ENCODE measurements around the gene RASAL2.

Gene RASAL2

DNA sequence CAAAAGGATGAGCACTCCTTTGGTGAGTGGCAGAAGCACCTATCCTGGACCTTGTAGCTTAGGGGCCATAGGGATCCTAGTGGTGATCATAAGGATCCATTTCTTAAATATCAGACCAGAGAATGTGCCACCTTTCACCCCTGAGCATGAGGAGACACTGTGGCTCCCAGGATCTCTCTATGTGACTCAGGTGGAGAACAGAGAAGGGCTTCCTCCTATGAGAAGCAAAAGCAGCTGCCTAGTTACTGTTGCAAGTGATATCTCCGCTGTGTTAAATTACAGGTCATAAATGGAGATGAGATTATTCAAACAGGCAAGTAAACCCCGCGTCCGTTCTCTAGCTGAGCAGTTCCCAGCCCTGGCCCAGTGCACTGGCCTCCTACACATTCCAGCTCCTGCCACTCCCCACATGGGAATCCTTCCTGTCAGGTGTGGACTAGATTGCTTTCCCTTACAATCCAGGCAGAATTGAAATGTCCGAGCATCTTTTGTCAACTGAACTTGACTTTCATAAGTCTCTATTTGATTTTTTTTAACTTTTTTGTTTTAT, 376.6 kb downstream of the RASAL2 start:
- DNase-seq = no peak

DNA sequence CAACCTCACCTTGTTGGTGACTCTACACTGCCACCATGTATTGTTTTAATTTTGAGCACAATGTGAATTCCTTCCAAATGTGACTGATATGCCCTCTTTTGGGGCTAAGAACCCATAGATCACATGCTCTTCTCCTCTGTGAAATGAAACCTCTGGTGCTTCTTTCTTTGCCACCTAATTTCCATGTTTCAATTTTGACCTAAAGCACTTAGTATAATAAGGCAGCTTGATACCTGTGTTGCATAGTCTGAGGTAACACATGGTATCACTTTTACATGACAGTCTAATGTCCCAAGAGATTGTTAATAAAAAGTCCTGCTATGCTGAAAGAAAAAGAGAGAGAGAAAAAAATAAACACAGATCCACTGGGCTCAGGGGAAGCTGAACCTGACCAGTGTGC, 378.6 kb downstream of the RASAL2 start:
- DNase-seq = no peak

DNA sequence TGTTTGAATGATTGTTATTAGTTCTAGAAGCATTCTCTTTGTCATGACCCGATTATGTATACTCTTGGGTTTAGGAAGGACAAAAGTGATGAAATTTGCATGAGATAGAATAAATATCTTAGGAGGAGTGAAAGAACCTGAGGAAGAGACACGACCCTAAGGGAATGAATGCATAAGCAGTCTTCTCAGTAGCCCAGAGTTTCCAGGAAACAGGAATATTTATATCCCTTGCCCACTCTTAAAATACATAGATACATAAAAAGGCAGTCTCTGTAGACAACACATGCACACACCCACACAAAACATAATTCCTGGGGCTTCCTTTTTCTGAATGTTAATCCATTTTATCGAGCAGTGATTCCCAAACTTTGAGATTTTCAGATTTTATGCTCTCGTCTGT, 383.5 kb downstream of the RASAL2 start:
- no peak for DNase-seq

DNA sequence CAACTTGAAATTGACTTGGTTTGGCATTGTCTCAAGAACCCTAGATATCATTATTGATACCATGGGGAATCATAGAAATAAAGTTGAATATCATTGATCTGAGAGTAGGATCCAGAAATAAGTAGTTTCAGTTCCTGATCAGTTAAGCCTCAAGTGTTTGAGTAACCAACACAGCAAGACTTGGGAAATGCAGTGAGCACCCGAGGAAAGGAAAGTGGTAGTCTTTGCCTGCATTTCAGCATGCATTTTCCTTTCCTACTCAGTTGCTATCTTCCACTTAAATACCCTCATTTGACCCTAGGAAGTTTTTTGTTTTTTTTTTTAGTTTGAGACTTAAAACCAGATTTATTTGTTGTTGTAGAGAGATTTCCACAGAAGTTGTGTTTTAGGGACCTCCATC, 383.9 kb downstream of the RASAL2 start:
- DNase-seq = no peak

DNA sequence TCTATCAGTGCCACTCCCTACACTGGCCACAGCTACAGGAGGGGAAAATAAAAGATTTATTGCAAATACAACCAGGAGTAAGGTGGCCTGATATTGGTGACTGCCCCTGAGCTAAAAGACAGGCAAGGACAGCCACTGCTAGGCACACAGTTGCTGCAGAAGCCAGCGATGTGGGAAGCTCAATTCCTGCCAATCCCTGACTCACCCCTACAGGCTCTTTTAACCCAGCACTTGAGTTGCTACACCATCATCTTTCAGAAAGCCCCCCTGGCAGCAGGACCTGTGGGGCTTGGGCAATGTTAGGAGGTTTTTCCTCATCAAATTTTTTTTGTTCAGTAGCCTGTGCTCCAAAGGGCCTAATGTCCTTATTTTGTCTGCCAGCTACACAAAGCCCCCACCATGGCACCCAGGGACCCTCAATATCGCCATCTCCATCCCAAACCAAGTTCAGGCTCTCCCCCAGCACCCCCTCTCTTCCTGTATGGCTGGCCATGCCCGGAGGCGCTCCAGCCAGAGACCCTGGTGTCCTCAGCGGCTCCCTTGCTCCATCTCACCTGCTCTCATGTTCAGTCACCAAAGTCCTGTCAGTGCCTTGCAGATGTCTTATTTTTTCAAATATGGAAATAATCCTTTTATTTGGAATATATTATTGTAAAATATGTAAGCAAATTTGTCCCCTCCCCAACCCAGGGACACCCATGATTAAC, 389.5 kb downstream of the RASAL2 start:
- DNase-seq = no peak

DNA sequence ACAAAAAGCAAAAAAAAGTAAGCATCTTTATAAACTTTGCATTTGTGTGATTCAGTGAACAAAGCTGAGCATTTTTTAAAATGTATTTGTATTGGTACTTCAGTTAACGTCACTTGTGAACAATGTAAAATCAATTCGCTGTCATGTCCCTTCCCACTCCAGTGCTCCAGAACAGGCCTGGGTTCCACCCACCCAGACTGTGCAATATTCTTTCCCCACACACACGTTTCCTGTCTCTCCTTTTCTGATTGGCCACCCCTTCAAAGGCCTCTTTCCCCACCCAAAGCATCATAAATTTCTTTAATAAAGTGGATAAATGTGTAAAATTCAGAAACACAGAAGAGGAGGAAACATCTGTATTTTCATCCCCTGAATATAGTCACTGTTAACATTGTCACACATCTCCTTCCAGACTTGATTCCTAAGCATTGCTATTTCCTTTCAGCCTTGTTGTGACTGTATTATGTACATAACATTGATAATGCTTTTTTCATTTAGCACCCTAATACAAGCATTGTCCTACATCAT, 390.9 kb downstream of the RASAL2 start:
- no peak for DNase-seq

DNA sequence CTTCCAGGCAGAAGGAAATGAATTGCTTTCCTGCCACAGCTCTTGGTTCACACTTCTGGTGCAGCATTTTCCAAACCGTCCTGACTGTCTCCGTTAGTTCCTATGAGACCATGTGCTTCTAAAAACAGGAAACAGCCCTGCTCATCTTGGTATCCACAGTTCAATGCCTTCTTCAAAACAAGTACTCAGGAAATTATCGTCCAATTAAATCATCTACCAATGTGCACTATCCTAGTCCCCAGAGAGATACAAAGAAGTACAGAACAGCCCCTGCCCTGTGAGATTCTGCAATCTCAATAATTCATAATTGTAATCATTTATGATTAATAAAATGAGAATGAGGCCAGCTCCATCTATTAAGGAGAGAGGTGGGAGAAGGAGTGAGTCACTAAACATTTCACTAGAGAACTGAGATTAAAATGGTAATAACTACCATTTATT, 391.7 kb downstream of the RASAL2 start:
- no peak for DNase-seq

DNA sequence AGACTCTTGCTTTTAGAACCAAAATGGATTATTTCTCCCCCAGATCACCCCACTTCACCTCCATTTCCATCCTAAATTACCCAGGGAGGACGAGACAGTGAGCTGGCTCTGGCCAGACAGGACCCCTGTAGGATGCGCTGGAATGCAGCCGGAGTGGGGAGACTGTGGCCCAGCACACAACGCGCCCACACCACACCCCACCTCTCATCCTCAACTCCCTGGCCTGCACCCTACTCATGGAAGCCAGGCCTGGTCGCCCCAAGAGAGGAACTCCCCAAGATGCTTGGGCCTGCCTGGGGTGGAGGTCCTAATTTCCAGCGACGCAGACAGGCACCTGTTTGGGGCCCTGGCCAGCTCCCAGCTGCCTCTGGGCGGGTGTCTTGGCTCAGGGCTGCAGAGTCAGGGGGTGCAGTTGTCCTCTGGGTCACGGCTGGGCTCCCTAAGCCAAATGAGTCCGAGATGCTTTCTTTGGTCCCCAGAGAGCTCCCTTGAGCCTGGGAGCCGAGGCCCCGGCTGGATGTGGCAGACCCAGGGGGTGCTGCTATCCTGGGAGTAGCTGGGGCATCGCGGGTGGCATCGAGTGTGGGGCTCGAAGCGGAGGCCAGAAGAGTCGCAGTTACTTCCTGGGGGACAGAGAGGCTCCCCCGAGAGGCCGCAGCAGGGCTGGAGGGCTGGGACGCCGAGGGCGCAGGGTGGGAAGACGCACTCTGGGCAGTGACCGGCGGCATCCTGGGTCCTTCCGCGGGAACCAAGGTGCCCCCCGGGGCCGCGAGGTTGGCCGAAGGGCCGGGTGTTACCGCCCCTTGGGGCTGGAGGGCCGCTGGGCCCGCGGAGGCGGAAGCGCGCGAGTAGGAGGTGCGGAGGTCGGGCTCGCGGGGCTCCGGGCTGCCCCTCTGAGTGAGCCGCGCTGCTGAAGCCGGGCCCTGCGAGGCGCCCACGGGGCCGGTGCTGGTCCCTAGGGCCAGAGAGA, 392.5 kb downstream of the RASAL2 start:
- DNase-seq = no peak

DNA sequence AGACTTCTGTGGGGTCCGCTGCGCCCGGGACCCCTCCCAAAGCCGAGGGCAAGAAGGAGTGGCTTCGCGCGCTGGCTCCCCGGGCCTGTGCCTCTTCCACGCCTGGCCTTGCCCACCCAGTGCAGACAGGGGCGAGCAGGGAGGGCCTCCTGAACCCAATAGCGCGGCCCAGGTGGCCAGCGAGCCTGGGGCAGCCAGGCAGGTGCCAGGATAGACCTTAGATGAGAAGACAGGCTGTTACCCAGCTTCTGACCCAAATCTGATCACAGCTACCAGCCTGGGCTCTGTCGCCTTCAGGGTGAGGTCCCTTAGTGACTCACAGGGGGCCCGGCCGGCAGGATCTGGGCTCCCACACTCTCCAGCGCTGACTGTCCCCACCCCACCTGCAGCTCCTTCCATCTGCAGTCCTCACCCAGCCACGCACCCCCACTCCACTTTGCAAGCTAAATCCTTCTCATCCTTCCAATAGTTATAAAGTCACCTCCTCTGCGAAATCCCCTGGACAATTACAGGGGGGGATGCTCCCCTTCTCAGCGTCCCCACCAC, 393.2 kb downstream of the RASAL2 start:
- DNase-seq = no peak

DNA sequence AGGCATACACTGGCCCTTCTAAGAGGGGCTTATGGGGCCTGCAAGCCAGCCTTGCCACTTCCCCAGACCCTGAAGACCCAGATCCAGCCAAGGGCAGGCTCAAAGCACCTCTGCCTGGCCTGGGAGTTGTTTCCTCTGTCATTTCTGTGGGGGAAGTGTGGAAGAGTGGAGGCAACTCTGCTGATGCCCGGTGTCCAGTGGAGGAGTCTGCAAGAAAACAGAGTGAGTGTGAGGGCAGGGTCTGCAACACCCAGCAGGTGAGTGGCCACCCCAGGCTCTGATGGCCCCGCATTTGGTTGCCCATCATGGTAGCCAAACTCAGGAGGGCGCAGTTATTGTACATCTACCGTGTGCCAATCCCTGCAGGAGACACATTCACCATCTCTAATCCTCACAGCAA, 394.5 kb downstream of the RASAL2 start:
- no peak for DNase-seq

DNA sequence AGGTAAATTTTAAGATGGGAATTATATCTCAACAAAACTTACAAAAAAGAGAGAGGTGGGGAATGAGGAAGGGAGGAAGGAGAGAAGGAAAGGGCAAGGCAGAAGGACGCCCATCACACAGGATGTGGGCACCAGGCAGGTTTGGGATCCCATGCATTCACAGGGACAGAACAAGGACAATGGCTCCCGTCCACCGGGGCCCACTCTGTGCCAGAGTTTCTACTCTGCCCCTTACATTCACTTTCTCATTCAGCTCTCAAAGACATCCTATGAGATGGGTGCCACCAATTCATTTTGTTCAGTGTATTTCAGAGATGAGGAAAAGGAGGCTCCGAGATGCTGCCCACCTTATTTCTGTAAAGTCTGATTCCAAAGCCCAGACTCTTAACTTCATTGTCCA, 395.5 kb downstream of the RASAL2 start:
- DNase-seq = no peak

DNA sequence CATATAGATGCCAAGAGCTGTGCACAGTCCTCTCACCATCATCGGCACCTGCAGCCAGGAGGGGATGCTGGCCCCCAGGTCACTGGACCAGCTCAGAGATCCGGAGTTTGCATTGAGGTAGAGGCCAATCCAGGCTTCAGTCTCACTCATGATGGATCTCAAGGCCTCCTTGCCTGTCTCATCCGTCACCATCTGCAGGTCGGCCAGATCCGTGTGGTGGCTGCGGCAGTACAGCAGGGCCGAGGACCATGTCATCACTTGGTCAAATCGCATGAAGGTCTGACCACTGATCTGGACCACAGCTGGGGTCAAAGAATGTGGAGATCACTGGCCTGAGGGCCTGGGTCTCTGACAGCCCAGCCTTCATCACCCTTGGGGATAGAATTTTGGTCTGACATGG, 396.2 kb downstream of the RASAL2 start:
- no peak for DNase-seq

DNA sequence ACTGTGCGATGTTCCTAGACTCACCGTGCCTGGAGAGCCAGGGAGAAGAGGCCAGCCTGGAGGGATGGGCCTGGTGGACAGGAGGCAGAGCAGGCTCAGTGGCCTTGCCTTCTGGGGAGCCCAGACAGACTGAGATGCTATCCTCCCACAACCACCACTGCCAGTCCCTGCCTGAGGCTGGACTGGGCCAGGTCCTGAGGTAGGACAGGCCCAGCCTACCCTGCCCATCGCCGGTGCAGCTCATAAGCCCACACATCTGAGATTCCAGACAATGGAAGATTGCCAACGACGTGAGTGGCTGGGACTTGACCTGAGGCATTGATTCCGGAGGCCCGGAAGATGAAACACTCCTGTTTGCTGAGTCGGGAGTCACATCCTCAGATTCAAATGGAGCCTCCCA, 397.1 kb downstream of the RASAL2 start:
- DNase-seq = no peak

DNA sequence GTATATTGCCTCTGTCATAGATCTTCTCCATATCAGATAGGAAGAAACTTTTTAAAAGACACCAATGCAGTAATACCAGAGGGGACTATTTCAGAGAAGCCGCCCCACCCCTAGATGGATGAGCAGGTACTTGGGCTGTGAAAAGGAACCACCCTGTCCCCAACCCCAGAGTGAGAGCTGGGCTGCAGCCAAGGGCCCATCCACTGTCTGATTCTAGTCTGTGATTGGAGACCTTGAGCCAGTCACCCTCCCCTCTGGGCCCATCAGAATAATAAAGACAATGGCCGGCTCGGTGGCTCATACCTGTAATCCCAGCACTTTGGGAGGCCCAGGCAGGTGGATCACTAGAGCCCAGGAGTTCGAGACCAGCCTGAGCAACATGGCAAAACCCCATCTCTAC, 397.8 kb downstream of the RASAL2 start:
- DNase-seq = no peak

DNA sequence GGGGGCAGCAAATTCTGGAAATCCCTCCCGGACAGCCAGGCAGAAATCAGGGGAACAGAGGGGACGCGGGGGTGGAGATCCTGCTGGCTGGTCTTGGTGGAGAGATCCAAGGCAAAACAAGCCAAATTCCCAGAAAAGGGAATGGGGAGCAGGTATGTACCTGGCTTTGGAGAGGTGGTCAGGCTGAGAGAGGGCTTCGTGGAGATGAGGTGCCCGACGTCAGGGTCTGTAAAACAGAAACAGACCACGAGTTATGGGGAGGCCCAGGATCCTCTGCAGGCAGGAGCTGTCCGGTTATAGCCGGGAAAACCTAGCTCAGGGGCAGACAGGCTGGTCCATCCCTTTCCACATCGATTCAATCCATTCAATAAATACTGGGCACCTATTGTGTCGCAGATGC, 398.4 kb downstream of the RASAL2 start:
- DNase-seq = no peak

DNA sequence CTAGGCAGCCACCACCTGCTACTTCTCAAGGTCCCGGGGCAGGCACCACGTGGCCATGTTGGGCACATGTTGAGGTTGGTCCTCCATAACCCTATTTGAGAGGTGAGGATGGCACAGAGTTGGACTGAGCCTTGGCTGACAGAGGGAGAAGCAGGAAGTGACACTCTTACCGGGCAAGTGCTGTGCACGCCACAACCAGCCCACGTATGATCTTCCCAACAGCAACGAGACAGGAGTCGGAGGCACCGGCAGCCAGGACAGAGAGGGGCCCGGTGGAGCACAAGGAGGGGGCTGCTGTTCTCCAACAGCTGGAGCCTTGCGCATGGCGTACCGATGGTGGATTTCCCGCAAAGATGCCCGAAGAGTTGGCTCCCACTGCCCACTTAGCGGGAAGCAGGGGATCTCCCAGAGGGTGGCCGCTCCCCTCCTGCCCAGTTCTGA, 399.4 kb downstream of the RASAL2 start:
- DNase-seq = no peak

DNA sequence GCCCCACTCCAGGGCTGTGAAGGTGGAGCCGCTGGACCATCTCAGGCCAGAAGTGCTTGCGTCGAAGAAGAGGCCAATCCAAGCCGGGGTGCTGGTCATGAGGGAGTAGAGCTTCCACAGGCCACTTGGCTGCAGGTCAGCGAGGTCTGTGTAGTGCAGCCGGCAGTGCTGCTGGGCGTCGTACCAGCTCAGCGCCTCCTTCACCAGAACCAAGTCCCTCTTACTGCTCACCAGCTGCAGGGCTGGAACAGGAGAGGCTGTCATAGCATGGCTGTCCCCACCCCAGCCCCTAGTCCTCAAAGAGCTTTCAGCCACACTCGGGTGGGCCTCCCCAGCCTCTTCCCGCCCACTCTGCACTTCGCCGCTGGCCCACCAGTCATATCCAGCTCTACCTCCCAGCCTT, 400.7 kb downstream of the RASAL2 start:
- no peak for DNase-seq

DNA sequence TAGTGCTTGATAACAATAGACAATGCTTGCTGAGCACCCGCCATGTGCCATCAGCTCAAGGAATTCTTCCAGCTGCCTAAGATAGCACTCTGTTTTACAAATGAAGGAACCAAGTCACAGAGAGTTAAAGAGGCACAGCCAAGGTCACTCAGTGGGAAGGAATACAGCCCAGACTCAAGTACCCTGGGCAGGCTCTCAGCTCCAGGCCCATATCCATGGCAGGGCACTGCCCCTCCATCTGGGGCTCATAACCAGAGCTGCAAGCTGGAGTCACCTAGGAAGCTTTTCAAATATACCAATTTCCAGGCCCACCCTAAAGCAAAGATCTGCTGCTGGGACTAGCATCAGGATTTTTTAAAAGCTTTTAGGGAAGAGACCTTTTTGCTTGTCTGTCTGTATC, 401.3 kb downstream of the RASAL2 start:
- no peak for DNase-seq

DNA sequence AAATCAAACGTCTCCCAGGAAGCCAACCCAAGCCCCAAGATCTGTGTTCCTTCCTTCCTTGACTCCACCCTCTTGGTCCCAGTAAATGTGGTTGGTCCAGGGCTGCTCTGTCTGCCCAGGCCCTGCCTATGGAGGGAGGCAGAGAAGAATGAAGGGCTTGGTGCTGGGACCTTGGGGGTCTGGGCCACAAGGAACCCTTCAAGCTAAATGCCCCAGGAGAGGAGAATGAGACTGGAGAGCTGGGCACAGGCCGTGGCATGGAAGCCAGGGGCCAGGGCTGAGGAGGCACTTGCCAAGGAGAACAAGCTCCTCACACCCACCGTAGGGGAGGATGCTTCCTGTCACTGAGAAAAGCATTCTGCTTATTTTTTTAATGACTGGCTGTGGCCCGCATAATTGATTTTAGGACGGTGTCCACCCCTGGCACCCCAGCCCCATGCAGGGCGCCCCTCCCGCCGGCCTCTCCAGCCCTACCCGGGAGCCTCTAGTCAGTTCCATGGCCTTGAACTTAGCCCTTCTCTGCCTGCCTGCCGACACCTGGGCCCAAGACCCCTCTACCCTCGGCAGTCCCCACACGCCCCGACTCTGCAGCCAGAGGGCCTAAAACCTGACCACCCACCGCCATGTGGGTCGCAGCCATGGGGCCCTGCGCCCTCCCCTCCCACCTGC, 402.0 kb downstream of the RASAL2 start:
- no peak for DNase-seq

DNA sequence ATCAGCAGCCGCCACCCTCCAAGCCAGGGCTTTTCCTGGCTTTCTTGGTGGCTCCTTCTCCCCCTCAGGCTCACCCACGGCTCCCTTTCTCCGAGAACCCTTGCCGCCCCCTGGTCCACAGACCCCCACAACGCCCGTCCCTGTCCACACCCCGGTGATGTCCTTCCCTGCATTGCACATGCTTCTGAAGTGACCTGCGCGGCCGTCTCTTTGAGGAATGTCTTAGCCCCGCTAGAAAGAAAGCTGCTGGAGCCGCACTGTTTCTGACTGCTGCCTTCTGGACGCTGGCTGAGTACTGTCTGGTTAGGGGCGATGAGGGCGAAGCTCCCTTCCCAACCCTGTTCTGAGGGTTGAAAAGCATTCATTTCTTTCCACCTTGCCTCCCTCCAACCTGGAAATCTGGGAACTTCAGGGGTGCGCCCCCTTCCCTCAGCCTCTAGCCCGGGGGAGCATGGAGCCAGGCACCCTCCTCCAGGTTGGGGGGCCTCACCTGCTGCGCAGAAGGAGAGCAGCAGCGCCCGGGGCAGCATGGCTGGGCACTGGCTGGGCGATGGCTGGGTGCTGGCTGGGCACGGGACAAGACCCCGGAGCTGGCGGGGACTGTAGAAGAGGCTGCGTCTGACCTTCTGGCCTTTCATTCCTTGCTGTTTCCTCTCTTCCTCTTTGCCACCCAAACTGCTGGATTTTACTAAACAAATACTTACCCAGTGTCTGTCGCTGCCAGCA, 402.7 kb downstream of the RASAL2 start, which contains the start of gene CLEC20A:
CLEC20A (minus strand) TSS at position 555 of the 726 bp plus-strand sequence; CDS start at position 530, 25 bp downstream.
- DNase-seq = no peak

DNA sequence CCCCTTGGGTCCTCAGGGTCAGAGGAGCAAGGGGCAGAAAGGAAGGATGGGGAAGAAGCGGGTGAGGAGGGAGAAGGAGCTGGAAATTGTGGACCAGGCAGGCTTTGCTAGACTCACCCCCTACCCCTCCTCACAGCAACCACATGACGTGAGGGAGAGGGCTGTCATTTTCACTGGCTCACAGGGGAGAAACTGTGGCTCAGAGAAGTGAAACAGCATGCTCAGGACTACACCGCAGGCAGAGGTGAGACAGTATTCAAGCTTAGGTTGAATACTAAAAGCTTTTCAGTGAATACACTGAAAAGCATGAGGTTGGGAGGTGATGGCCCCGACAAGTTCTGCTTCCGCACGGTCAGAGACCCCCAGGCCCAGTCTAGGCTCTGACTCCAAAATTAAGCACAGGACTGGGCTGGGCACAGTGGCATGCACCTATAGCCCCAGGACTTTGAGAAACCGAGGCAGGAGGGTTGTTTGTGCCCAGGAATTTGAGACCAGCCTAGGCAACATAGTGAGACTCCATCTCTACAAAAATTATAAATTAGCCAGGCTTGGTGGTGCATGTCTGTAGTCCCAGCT, 404.1 kb downstream of the RASAL2 start:
- no peak for DNase-seq

Measured in COR-L47 (cell line).